GM12878 (cell line): ENCODE measurements around the gene NKAIN2. TPM values are rescaled to one million over a fixed set of nuclear protein-coding genes. Genes with fewer than 3 reads are reported as not detected.

Experiments used
- ATAC-seq: fragments of 200-7000 bp; cut with Tn5 transposase; 3 replicates; pipeline ENCODE4 v1.9.1; 2020; ENCODE audit warnings: mild to moderate bottlenecking, moderate library complexity
- BruUV-seq: library from RNA; stranded (reverse); fragments of 400-500 nt; replicated peaks from 2 replicates; lab custom pipeline; 2021; lab: Mats Ljungman, UMichigan
- CTCF ChIA-PET: fragments of 300-600 bp; sonication (Branson Sonifier 250); formaldehyde crosslinking; extraction: SDS; loops from one replicate; lab custom pipeline; 2021; ENCODE audit warnings: inconsistent platforms; lab: Yijun Ruan, JAX
- POLR2A ChIA-PET: fragments of 350-600 bp; formaldehyde crosslinking; extraction: SDS; loops from one replicate; lab custom pipeline; 2021; ENCODE audit warnings: inconsistent platforms; lab: Charles Lee
- RAD21 ChIA-PET: fragments of 300-600 bp; sonication (Branson Sonifier 250); formaldehyde crosslinking; loops from one replicate; lab custom pipeline; 2023; ENCODE audit warnings: antibody characterized with exemption; ENCODE audit not compliant: unreplicated experiment; lab: Charles Lee
- SMC1A ChIA-PET: fragments of 300-600 bp; sonication (Branson Sonifier 250); formaldehyde crosslinking; loops from one replicate; lab custom pipeline; 2023; ENCODE audit not compliant: unreplicated experiment, uncharacterized antibody; lab: Charles Lee
- DNase-seq: peaks from one replicate; pipeline ENCODE4 v3.0.0-alpha.2; 2011; ENCODE audit warnings: low read depth, low spot score
- FAIRE-seq: peaks from 3 replicates; lab custom pipeline; 2011; peaks lifted over from hg19 to GRCh38; lab: Jason Lieb, UNC
- H2AFZ ChIP-seq: 2 replicates; pipeline ENCODE4 v1.6.0; 2011; ENCODE audit warnings: low read depth, low read length, control low read depth; ENCODE audit not compliant: control insufficient read depth
- H3K27ac ChIP-seq: 2 replicates; pipeline ENCODE4 v1.5.1; 2011; ENCODE audit warnings: control low read depth; ENCODE audit not compliant: control insufficient read depth, insufficient read depth
- H3K27me3 ChIP-seq, 2 experiments: replicated peaks in 1 of 2; 2 replicates each; pipeline versions ENCODE4 v1.6.0 to v1.6.1; 2011; ENCODE audit warnings: low read length in 1 of 2; ENCODE audit not compliant: control insufficient read depth in 2 of 2, insufficient read depth in 2 of 2
- H3K36me3 ChIP-seq, 2 experiments: 2 replicates each; pipeline ENCODE4 v1.5.1; 2011; ENCODE audit warnings: low read length in 1 of 2; ENCODE audit not compliant: control insufficient read depth in 2 of 2, insufficient read depth in 2 of 2
- H3K4me1 ChIP-seq: 2 replicates; pipeline ENCODE4 v1.6.1; 2011; ENCODE audit warnings: mild to moderate bottlenecking, low read length, moderate library complexity, mixed read lengths; ENCODE audit not compliant: control insufficient read depth, insufficient read depth
- H3K4me2 ChIP-seq: 2 replicates; pipeline ENCODE4 v1.6.0; 2011; ENCODE audit warnings: control low read depth; ENCODE audit not compliant: control insufficient read depth, insufficient read depth
- H3K4me3 ChIP-seq: fragments of 200-600 bp; sonication (generic); 2 replicates; pipeline ENCODE4 v1.5.1; 2016
- H3K79me2 ChIP-seq: 2 replicates; pipeline ENCODE4 v1.6.0; 2011; ENCODE audit warnings: low read length; ENCODE audit not compliant: control insufficient read depth, insufficient read depth
- H3K9ac ChIP-seq: 2 replicates; pipeline ENCODE4 v1.8.0; 2011; ENCODE audit warnings: low read length, control low read depth, mixed read lengths; ENCODE audit not compliant: control insufficient read depth, insufficient read depth
- H3K9me3 ChIP-seq: replicated peaks from 3 replicates; pipeline ENCODE4 v1.5.1; 2011; ENCODE audit warnings: mild to moderate bottlenecking, low read length; ENCODE audit not compliant: control insufficient read depth, insufficient read depth
- H4K20me1 ChIP-seq: 2 replicates; pipeline ENCODE4 v1.6.0; 2011; ENCODE audit not compliant: control insufficient read depth, insufficient read depth
- BMI1 ChIP-seq: fragments of 450-650 bp; IDR thresholded peaks from 2 replicates; pipeline ENCODE4 v1.6.1; 2016; ENCODE audit warnings: mild to moderate bottlenecking, moderate library complexity, borderline replicate concordance
- E2F8 ChIP-seq: fragments of 450-650 bp; IDR thresholded peaks from 2 replicates; pipeline ENCODE4 v1.6.1; 2018; ENCODE audit warnings: mild to moderate bottlenecking, low read depth, moderate library complexity; ENCODE audit not compliant: partially characterized antibody
- FOS ChIP-seq: IDR thresholded peaks from 3 replicates; pipeline ENCODE4 v1.6.1; 2011; ENCODE audit warnings: borderline replicate concordance; ENCODE audit not compliant: insufficient read length; ENCODE audit errors: extremely low read depth
- FOXM1 ChIP-seq: IDR thresholded peaks from 2 replicates; pipeline ENCODE4 v1.6.1; 2012; ENCODE audit warnings: low read depth, mild to moderate bottlenecking, inconsistent platforms, low read length, moderate library complexity
- IKZF2 ChIP-seq, 2 experiments: fragments of 450-650 bp; IDR thresholded peaks; 2 replicates each; pipeline ENCODE4 v1.6.1; 2017; ENCODE audit warnings: mild to moderate bottlenecking in 2 of 2, moderate library complexity in 2 of 2
- MXI1 ChIP-seq: fragments of 150-350 bp; IDR thresholded peaks from 2 replicates; pipeline ENCODE4 v1.6.1; 2011; ENCODE audit warnings: low read depth, mild to moderate bottlenecking, inconsistent platforms, low read length, improper control_type of control experiment
- NBN ChIP-seq: fragments of 450-650 bp; IDR thresholded peaks from 2 replicates; pipeline ENCODE4 v1.6.1; 2016
- REST ChIP-seq: IDR thresholded peaks from 2 replicates; pipeline ENCODE4 v1.6.1; 2012; ENCODE audit warnings: mild to moderate bottlenecking, low read depth, low read length
- RUNX3 ChIP-seq: IDR thresholded peaks from 2 replicates; pipeline ENCODE4 v1.6.1; 2012; ENCODE audit warnings: low read length, inconsistent platforms
- SMAD1 ChIP-seq: fragments of 450-650 bp; IDR thresholded peaks from 2 replicates; pipeline ENCODE4 v1.6.1; 2018; ENCODE audit warnings: mild to moderate bottlenecking, low read depth; ENCODE audit not compliant: partially characterized antibody
- STAT1 ChIP-seq: fragments of 450-650 bp; conservative IDR thresholded peaks from 2 replicates; pipeline ENCODE4 v1.6.1; 2014; ENCODE audit warnings: antibody characterized with exemption, mild to moderate bottlenecking
- TAF1 ChIP-seq: IDR thresholded peaks from 2 replicates; pipeline ENCODE4 v1.6.1; 2011; ENCODE audit warnings: mild to moderate bottlenecking, low read depth, low read length, borderline replicate concordance
- ZNF384 ChIP-seq: IDR thresholded peaks from 2 replicates; pipeline ENCODE4 v1.6.1; 2012; ENCODE audit warnings: low read depth, mild to moderate bottlenecking, low read length, improper control_type of control experiment, borderline replicate concordance
- WGBS: methylation state at CpG from one replicate; pipeline ENCODE4 v1.1.6; 2016; ENCODE audit warnings: low lambda C conversion rate; ENCODE audit not compliant: insufficient replicate concordance, insufficient coverage; ENCODE audit errors: missing lambda C conversion rate; 5-methylcytosine and 5-hydroxymethylcytosine counted together
- in situ Hi-C: fragments of 300-500 bp; cut with MboI; formaldehyde crosslinking; loops from 9 replicates; pipeline ENCODE4 v1.14.3; 2018; ENCODE audit warnings: mixed read lengths
- intact Hi-C: fragments of 100-400 bp; cut with micrococcal nuclease; formaldehyde crosslinking; loops from one replicate; pipeline ENCODE4 v1.14.2; 2022; ENCODE audit not compliant: unreplicated experiment
- polyA plus RNA-seq, 11 experiments: library from polyadenylated mRNA; depleted of rRNA in 4 of 11; unstranded in 6 of 11; stranded (reverse) in 5 of 11; fragments of >200 nt; fragmentation: Nextera tagmentation in 4 of 11; fragmentation: Illumina TruSeq in 1 of 11; extraction: Ambion mirVana in 4 of 11; extraction: Trizol in 1 of 11; gene quantifications; 1 replicate in 1 of 11; 2 replicates in 10 of 11; pipeline versions ENCODE4 v1.2.1 to v1.2.3, GENCODE V29; 2011 to 2016; ENCODE audit warnings: inconsistent platforms in 2 of 11, missing spikeins in 2 of 11, low read depth in 1 of 11
- total RNA-seq, 4 experiments: library from RNA; depleted of rRNA in 3 of 4; stranded (reverse); fragments of >200 nt in 3 of 4; fragmentation: Illumina TruSeq in 1 of 4; extraction: Trizol in 1 of 4; gene quantifications; 2 replicates each; pipeline versions ENCODE4 v1.2.1 to v1.2.3, GENCODE V29; 2013 to 2021
- TF ChIP-seq, protein P1 (sequence below): IDR thresholded peaks from 2 replicates; pipeline ENCODE4 v1.6.1; 2012; ENCODE audit warnings: low read depth, low read length, improper control_type of control experiment
- TF ChIP-seq, protein P2 (sequence below): fragments of 150-350 bp; IDR thresholded peaks from 2 replicates; pipeline ENCODE4 v1.6.1; 2014; ENCODE audit warnings: mild to moderate bottlenecking, low read depth, low read length

Gene NKAIN2
- total and polyA plus RNA-seq, 10 of the 15 experiments (the other 5 are each of a cell fraction or from before 2014, with no cell fraction given) = not detected

GRCh38 chr6:124436803-124437202 is 633.1 kb downstream of the NKAIN2 start:
- DNase-seq (no peak), FAIRE-seq (no peak), ATAC-seq (peak; percentile 49)
- TF ChIP-seq REST (no peak), FOS (no peak), IKZF2 (IDR thresholded peaks at IDR 0.05) (no peak), STAT1 (no peak), NBN (no peak), SMAD1 (no peak), RUNX3 (no peak), FOXM1 (no peak), MXI1 (no peak), TAF1 (no peak), ZNF384 (no peak), BMI1 (no peak), E2F8 (no peak)
- TF ChIP-seq, protein P1, sequence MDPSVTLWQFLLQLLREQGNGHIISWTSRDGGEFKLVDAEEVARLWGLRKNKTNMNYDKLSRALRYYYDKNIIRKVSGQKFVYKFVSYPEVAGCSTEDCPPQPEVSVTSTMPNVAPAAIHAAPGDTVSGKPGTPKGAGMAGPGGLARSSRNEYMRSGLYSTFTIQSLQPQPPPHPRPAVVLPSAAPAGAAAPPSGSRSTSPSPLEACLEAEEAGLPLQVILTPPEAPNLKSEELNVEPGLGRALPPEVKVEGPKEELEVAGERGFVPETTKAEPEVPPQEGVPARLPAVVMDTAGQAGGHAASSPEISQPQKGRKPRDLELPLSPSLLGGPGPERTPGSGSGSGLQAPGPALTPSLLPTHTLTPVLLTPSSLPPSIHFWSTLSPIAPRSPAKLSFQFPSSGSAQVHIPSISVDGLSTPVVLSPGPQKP = no peak
- TF ChIP-seq, protein P2, sequence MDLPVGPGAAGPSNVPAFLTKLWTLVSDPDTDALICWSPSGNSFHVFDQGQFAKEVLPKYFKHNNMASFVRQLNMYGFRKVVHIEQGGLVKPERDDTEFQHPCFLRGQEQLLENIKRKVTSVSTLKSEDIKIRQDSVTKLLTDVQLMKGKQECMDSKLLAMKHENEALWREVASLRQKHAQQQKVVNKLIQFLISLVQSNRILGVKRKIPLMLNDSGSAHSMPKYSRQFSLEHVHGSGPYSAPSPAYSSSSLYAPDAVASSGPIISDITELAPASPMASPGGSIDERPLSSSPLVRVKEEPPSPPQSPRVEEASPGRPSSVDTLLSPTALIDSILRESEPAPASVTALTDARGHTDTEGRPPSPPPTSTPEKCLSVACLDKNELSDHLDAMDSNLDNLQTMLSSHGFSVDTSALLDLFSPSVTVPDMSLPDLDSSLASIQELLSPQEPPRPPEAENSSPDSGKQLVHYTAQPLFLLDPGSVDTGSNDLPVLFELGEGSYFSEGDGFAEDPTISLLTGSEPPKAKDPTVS = no peak
- no peaks in the 10 kb centered on the region for H3K9me3 ChIP-seq
- no TSS peak for BruUV-seq
- H3K4me1 ChIP-seq = no peaks in the 10 kb centered on the region
- SMC1A ChIA-PET = no interaction called here
- H3K4me3 ChIP-seq = no peak overlapping the region
- H2AFZ ChIP-seq = no peak overlapping the region
- no peaks in the 10 kb centered on the region for H3K79me2 ChIP-seq
- intact Hi-C loops (no loop called here), in situ Hi-C loops (no loop called here)
- H3K9ac ChIP-seq = no peak overlapping the region
- H3K36me3 ChIP-seq = no peaks in the 10 kb centered on the region
- no peak overlapping the region; the same call in 1 of the 2 replicates for H3K4me2 ChIP-seq
- no peaks in the 10 kb centered on the region for H4K20me1 ChIP-seq
- CTCF ChIA-PET = no interaction called here
- no peaks in the 10 kb centered on the region for H3K27me3 ChIP-seq
- POLR2A ChIA-PET = no interaction called here
- RAD21 ChIA-PET = no interaction called here
- H3K27ac ChIP-seq = no peak overlapping the region
- 34% methylated on average over 3 of the region's 3 CpGs for WGBS
